ENCODE results near the gene CAMKMT. TPM values are rescaled to one million over a fixed set of nuclear protein-coding genes. Genes with fewer than 3 reads are reported as not detected.

CAMKMT gene
- total and polyA plus RNA-seq, 9 of the 15 experiments (the other 6 are each of a cell fraction or from before 2014, with no cell fraction given), result 1.6 to 15.3 (median 7.4) TPM

DNA sequence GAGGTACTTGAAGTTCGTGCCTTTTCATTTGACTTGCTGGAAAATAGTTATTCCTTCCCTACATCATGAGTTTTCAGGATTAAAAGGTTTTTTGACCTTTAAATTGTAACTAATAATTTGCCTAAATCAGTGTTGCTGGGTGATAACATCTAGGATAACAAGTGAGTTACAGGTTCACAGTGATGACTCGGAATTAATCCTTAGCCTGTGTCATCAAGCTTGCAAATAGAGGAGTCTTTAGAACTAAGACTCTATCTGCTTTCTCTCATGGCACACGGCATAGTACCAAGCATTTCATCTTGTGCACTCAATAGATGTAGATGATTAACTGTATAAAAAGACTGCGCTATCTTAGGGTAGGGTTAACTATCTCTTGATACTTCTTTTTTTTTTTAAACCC, 79.5 kb downstream of the CAMKMT start:
- in situ Hi-C loops (cut with MboI) (no loop called here), intact Hi-C loops (cut with micrococcal nuclease) (no loop called here)
- DNase-seq (ENCODE audit: extremely low read depth in 1 of 4, low spot score in 3 of 4), result no peak
- Histone ChIP-seq H4K20me1 (replicated peaks; ENCODE audit: control insufficient read depth, insufficient read depth, low read length) (no peaks in the 10 kb centered on the region), H3K27ac (ENCODE audit: extremely low read depth, low read depth, low read length) (no peak overlapping the region), H3K9me3 (replicated peaks; ENCODE audit: control insufficient read depth, insufficient read depth, low read depth, low read length) (no peaks in the 10 kb centered on the region), H3K4me1 (replicated peaks in 1 of 2; ENCODE audit: control insufficient read depth in 2 of 2, insufficient read depth in 2 of 2, low read length in 2 of 2) (no peaks in the 10 kb centered on the region), H3K4me3 (no peak overlapping the region), H3K36me3 (ENCODE audit: control insufficient read depth, insufficient read depth, low read length) (no peaks in the 10 kb centered on the region), H3K4me2 (ENCODE audit: insufficient read depth, low read length) (no peak overlapping the region), H2AFZ (ENCODE audit: low read depth, low read length) (no peak overlapping the region), H3K9me1 (ENCODE audit: control insufficient read depth, insufficient read depth, low read length) (no peaks in the 10 kb centered on the region), H3K27me3 (ENCODE audit: control insufficient read depth in 2 of 2, insufficient read depth in 2 of 2, low read length in 2 of 2) (no peaks in the 10 kb centered on the region), H3K79me2 (ENCODE audit: control insufficient read depth, insufficient read depth, low read length) (no peaks in the 10 kb centered on the region), H3K9ac (ENCODE audit: insufficient read depth in 1 of 2, low read depth in 2 of 2, low read length in 2 of 2) (no peak overlapping the region)
- ChIA-PET POLR2A (interaction anchor here (0.8 kb wide), 1 partner anchor 12 kb away, joined by 4 read pairs; no protein-coding TSS in a partner anchor), CTCF (ENCODE audit: low intra/inter-chr PET ratio) (no interaction called here)
- WGBS (ENCODE audit: insufficient coverage, low coverage, missing lambda C conversion rate), result 46% methylated on average over 4 of the region's 4 CpGs
- BruUV-seq (replicated peaks), result no TSS peak
- FAIRE-seq, result no peak
- TF ChIP-seq POLR2AphosphoS2 (IDR thresholded peaks at IDR 0.05; ENCODE audit: low read length) (no peak), PCBP2 (IDR thresholded peaks at IDR 0.05; ENCODE audit: low read depth, low read length, poor library complexity, severe bottlenecking) (no peak), PHTF2 (CRISPR knock-in tag; IDR thresholded peaks at IDR 0.05) (no peak), HNRNPK (IDR thresholded peaks at IDR 0.05; ENCODE audit: low read depth, low read length, poor library complexity, severe bottlenecking) (no peak), NR1H2 (CRISPR knock-in tag; IDR thresholded peaks at IDR 0.05) (no peak), HMG20A (CRISPR knock-in tag; conservative IDR thresholded peaks at IDR 0.05) (no peak)
- no peak for ATAC-seq

- H3K9ac ChIP-seq (ENCODE audit: insufficient read depth in 1 of 2, low read depth in 2 of 2, low read length in 2 of 2), result no peak overlapping the region
- ChIA-PET POLR2A (interaction anchor here (0.8 kb wide), 1 partner anchor 11 kb away, joined by 4 read pairs; no protein-coding TSS in a partner anchor), CTCF (ENCODE audit: low intra/inter-chr PET ratio) (interaction anchor here (0.6 kb wide), 1 partner anchor 365 kb away, joined by 3 read pairs; no protein-coding TSS in a partner anchor)
- BruUV-seq (replicated peaks), result no TSS peak
- H3K27ac ChIP-seq (ENCODE audit: extremely low read depth, low read depth, low read length), result no peak overlapping the region
- 27% methylated on average over 1 of the region's 1 CpG for WGBS (ENCODE audit: insufficient coverage, low coverage, missing lambda C conversion rate)
- no peaks in the 10 kb centered on the region for H3K36me3 ChIP-seq (ENCODE audit: control insufficient read depth, insufficient read depth, low read length)
- no peaks in the 10 kb centered on the region for H3K79me2 ChIP-seq (ENCODE audit: control insufficient read depth, insufficient read depth, low read length)
- in situ Hi-C loops (cut with MboI), result no loop called here
- no peaks in the 10 kb centered on the region for H3K27me3 ChIP-seq (ENCODE audit: control insufficient read depth in 2 of 2, insufficient read depth in 2 of 2, low read length in 2 of 2)
- H3K4me1 ChIP-seq (replicated peaks in 1 of 2; ENCODE audit: control insufficient read depth in 2 of 2, insufficient read depth in 2 of 2, low read length in 2 of 2), result no peaks in the 10 kb centered on the region
- FAIRE-seq (no peak), DNase-seq (ENCODE audit: extremely low read depth in 1 of 4, low spot score in 3 of 4) (no peak), ATAC-seq (no peak)
- H3K9me1 ChIP-seq (ENCODE audit: control insufficient read depth, insufficient read depth, low read length), result no peaks in the 10 kb centered on the region
- H3K9me3 ChIP-seq (replicated peaks; ENCODE audit: control insufficient read depth, insufficient read depth, low read depth, low read length), result no peaks in the 10 kb centered on the region
- H3K4me2 ChIP-seq (ENCODE audit: insufficient read depth, low read length), result no peak overlapping the region
- intact Hi-C loops (cut with micrococcal nuclease), result no loop called here
- no peaks in the 10 kb centered on the region for H4K20me1 ChIP-seq (replicated peaks; ENCODE audit: control insufficient read depth, insufficient read depth, low read length)
- no peak overlapping the region for H3K4me3 ChIP-seq
- H2AFZ ChIP-seq (ENCODE audit: low read depth, low read length), result no peak overlapping the region
- TF ChIP-seq ZNF239 (CRISPR knock-in tag; IDR thresholded peaks at IDR 0.05) (no peak), LEF1 (IDR thresholded peaks at IDR 0.05) (no peak), ZNF644 (tag; IDR thresholded peaks at IDR 0.05; ENCODE audit: low read depth) (no peak), ESRRA (IDR thresholded peaks at IDR 0.05; ENCODE audit: borderline replicate concordance, low read depth) (no peak), SMAD1 (IDR thresholded peaks at IDR 0.05; ENCODE audit: low read depth, low read length, partially characterized antibody) (no peak), ELK1 (CRISPR knock-in tag; IDR thresholded peaks at IDR 0.05) (no peak)
Observed at GRCh38 chr2:44442019-44442418, 80.3 kb downstream of the CAMKMT start.
